HG03432 (cell line): ENCODE results near the gene STMP1.

ENCODE experiments used
- ATAC-seq: cut with Tn5 transposase; IDR thresholded peaks from one replicate; pipeline ENCODE4 v1.9.1; 2021; ENCODE audit warnings: mild to moderate bottlenecking, moderate library complexity; ENCODE audit not compliant: unreplicated experiment

STMP1 gene

DNA sequence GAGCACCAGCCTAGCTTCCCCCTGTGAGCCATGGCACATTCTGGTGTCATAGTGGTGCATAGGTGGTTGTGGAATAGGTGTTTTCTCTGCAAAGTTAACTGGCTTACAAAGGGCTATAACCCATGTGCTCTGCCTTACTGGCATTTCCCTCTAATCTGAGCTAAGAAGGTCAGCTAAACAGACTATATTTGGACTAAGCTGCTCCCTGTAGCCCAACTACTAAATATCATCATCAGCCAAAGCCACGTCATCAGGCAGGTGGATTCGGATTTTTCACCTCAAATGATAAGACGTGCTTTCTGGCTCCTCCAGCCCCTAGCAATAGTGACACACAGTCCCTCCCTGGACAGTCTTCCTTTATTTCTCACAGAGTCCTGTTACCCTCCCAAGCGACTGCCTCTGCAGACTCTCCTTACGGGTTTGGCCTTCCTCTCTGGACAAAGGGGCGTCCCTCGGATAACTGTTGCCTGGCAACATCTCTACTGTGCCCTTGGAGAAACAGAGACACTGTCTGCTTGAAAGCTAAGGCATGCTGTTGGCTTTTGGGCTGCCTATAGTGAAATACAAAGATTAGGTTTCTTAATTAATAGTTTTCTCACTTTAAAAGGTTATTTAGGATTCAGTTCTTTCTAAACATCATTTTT lies 56.6 kb downstream of the STMP1 start:
- no peak for ATAC-seq

DNA sequence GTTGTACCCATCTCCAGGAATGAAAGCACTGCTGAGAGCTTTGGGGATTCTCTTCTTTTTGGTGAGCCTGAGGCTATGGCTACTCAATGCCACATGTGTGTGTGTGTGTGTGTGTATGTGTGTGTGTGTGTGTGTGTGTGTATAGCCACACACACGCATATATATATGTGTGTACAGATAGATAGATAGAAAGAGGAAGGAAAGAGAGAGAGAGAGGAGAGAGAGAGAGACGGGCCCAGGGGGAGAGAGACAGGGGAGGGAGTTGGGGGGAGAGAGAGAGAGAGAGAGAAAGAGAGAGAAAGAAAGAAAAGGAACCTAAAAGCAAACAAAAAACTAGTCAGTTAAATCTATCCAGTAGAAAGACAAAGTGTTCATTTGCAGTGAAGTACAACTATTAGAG lies 57.4 kb downstream of the STMP1 start:
- no peak for ATAC-seq

GRCh38 chr7:135721198-135721820 lies 59.0 kb downstream of the STMP1 start:
- no peak for ATAC-seq

DNA sequence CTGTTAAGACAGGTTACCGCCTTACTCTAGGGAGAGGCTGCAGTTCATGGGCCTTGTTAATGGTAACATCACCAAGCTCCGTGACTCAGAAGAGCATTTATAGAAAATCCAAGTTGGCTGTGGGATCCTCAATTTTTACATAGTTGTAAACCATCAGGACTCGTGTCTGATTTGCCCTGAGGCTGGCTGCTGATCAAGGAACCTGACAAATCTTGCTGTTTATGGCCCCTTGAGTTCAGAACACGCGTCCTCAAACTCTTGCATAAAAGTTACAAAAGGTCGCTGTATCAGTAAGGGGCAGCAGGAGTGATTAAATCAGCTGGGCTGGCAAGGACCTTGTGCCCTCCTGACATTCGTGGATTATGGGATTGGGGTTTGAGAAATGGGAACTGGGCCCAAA lies 61.1 kb downstream of the STMP1 start:
- no peak for ATAC-seq
